Testis (tissue), 3 donors: ENCODE results near the gene COQ3. TPM values are rescaled to one million over a fixed set of nuclear protein-coding genes. Genes with fewer than 3 reads are reported as not detected.

Experiments used
- DNase-seq: peaks from one replicate; pipeline ENCODE4 v3.0.0-alpha.2; 2019
- H3K27ac ChIP-seq, 2 donors: fragments of 200-600 bp; sonication (generic); one replicate each; pipeline ENCODE4 v1.5.1; 2019
- H3K27me3 ChIP-seq: fragments of 200-600 bp; sonication (generic); one replicate; pipeline ENCODE4 v1.5.1; 2019
- H3K36me3 ChIP-seq: fragments of 200-600 bp; sonication (generic); one replicate; pipeline ENCODE4 v1.5.1; 2017; ENCODE audit warnings: low read depth; ENCODE audit errors: missing control alignments
- H3K4me1 ChIP-seq: fragments of 200-600 bp; sonication (generic); one replicate; pipeline ENCODE4 v1.5.1; 2019
- H3K4me3 ChIP-seq, 2 donors: fragments of 200-600 bp; sonication (generic); one replicate each; pipeline ENCODE4 v1.5.1; 2017 to 2019
- H3K9me3 ChIP-seq: fragments of 200-600 bp; sonication (generic); one replicate; pipeline ENCODE4 v1.5.1; 2017
- POLR2A ChIP-seq: fragments of 450-650 bp; IDR thresholded peaks from one replicate; pipeline ENCODE4 v1.6.1; 2017; ENCODE audit warnings: antibody characterized with exemption, mild to moderate bottlenecking, moderate library complexity
- WGBS, 2 donors: methylation state at CpG; one replicate each; pipeline ENCODE4 v1.1.5; 2018; 5-methylcytosine and 5-hydroxymethylcytosine counted together
- intact Hi-C: fragments of 100-400 bp; cut with DNase I; formaldehyde crosslinking; loops from one replicate; pipeline ENCODE4 v1.15.1; 2023; ENCODE audit warnings: low total_unique reads
- polyA plus RNA-seq: library from polyadenylated mRNA; stranded (reverse); fragments of 350-450 nt; fragmentation: Illumina TruSeq; extraction: RNeasy Lipid Tissue Mini Kit (QIAGEN cat#74804); gene quantifications from one replicate; pipeline ENCODE4 v1.2.3, GENCODE V29; 2014; ENCODE audit warnings: low read depth, low replicate concordance; ENCODE audit not compliant: insufficient read depth
- total RNA-seq, 2 donors: library from RNA; depleted of rRNA; stranded (reverse); fragments of >200 nt; gene quantifications; one replicate each; pipeline ENCODE4 v1.2.3, GENCODE V29; 2016
- TF ChIP-seq, protein P1 (sequence below), 3 experiments: fragments of 450-650 bp in 2 of 3; fragments of 200-600 bp in 1 of 3; sonication (generic) in 1 of 3; IDR thresholded peaks; one replicate each; pipeline ENCODE4 v1.5.1; 2016 to 2019; ENCODE audit warnings: antibody characterized with exemption in 3 of 3, mild to moderate bottlenecking in 2 of 3, moderate library complexity in 1 of 3

The COQ3 gene
- total and polyA plus RNA-seq, 3 donors from 2014 or later = 2.3 to 4.8 (median 2.8) TPM

DNA sequence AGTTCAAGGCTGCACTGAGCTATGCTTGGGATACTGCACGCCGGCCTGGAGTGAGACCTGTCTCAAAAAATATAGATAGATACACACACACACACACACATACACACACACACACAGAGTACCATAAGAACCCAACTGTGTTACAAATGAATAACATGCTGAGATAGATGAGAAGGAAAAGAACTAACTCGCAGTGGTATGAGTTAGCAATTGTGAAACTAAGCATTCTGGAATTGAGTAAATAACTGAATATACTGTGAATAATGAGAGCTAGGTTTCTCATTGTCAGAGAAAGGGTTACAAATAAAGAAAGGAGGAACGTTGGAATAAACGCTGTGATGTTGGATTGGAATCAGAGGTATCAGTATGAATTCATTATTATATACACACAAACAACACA, 30.0 kb downstream of the COQ3 start:
- no peak overlapping the region for H3K4me3 ChIP-seq
- H3K27ac ChIP-seq = no peak overlapping the region
- no peak for TF ChIP-seq POLR2A
- TF ChIP-seq, protein P1, sequence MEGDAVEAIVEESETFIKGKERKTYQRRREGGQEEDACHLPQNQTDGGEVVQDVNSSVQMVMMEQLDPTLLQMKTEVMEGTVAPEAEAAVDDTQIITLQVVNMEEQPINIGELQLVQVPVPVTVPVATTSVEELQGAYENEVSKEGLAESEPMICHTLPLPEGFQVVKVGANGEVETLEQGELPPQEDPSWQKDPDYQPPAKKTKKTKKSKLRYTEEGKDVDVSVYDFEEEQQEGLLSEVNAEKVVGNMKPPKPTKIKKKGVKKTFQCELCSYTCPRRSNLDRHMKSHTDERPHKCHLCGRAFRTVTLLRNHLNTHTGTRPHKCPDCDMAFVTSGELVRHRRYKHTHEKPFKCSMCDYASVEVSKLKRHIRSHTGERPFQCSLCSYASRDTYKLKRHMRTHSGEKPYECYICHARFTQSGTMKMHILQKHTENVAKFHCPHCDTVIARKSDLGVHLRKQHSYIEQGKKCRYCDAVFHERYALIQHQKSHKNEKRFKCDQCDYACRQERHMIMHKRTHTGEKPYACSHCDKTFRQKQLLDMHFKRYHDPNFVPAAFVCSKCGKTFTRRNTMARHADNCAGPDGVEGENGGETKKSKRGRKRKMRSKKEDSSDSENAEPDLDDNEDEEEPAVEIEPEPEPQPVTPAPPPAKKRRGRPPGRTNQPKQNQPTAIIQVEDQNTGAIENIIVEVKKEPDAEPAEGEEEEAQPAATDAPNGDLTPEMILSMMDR (IDR thresholded peaks at IDR 0.05) = no peak
- H3K4me1 ChIP-seq = no peaks in the 10 kb centered on the region
- intact Hi-C loops = no loop called here
- no peaks in the 10 kb centered on the region for H3K27me3 ChIP-seq
- WGBS, 2 donors = 79 to 95% methylated on average over 5 of the region's 5 CpGs
- H3K9me3 ChIP-seq = no peaks in the 10 kb centered on the region
- no peaks in the 10 kb centered on the region for H3K36me3 ChIP-seq
- no peak for DNase-seq

- Histone ChIP-seq H3K36me3 (no peaks in the 10 kb centered on the region), H3K27ac (no peak overlapping the region), H3K9me3 (no peaks in the 10 kb centered on the region), H3K4me3 (no peak overlapping the region), H3K27me3 (no peaks in the 10 kb centered on the region), H3K4me1 (no peaks in the 10 kb centered on the region)
- intact Hi-C loops = no loop called here
- DNase-seq = no peak
- WGBS, 2 donors = 86 to 100% methylated on average over 1 of the region's 1 CpG
- TF ChIP-seq, protein P1 (IDR thresholded peaks at IDR 0.05) = no peak
- TF ChIP-seq POLR2A = no peak
These were observed 31.2 kb downstream of the COQ3 start for GRCh38 chr6:99362678-99363268.

DNA sequence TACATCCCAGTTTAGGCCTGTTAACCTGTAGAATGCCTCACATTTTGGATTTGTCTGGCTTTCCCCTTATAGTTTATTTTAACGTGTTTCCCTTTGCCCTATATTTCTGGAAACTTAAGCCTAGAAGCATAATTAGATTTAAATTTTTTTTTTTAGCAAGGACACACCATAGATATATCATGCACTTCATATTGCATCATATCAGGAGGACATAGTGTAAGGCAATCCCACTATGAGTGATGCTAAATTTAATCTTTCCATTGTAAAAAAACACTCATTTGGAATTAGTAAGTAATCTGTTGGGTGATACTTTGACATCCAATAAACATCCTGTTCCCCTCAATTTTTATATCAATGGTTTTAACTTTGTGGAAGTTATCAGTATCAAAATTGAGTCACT, 34.2 kb downstream of the COQ3 start:
- intact Hi-C loops = no loop called here
- WGBS, 2 donors = 73 to 76% methylated on average over 1 of the region's 1 CpG
- TF ChIP-seq, protein P1 (IDR thresholded peaks at IDR 0.05) = no peak
- TF ChIP-seq POLR2A = no peak
- Histone ChIP-seq H3K27me3 (no peaks in the 10 kb centered on the region), H3K4me3 (no peak overlapping the region), H3K36me3 (no peaks in the 10 kb centered on the region), H3K27ac (no peak overlapping the region), H3K9me3 (no peaks in the 10 kb centered on the region), H3K4me1 (no peaks in the 10 kb centered on the region)
- DNase-seq = no peak

DNA sequence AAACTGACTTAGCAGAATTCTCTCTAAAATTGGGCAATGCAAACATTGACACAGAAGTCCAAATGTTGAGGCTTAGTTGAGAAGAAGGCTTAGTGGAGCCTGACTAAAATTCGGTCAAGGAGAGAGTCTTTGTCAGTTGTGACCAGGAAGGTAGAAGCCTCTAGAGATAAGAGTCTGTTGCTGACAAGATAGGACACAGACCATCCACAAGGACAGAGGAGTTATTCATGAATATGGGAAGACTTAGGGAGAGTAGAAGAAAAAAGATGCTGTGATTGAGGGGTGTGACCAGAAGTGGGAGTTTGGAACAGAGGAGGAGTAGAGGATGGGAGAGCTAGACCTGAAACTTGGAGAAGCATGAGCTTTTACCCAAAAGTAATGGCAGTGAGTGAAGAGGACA, 37.4 kb downstream of the COQ3 start:
- H3K36me3 ChIP-seq = no peaks in the 10 kb centered on the region
- H3K9me3 ChIP-seq = no peaks in the 10 kb centered on the region
- intact Hi-C loops = no loop called here
- no peak for DNase-seq
- TF ChIP-seq, protein P1 (IDR thresholded peaks at IDR 0.05) = no peak
- TF ChIP-seq POLR2A = no peak
- no peaks in the 10 kb centered on the region for H3K4me1 ChIP-seq
- H3K27me3 ChIP-seq = no peaks in the 10 kb centered on the region
- no peak overlapping the region for H3K4me3 ChIP-seq
- H3K27ac ChIP-seq = no peak overlapping the region
- WGBS, 2 donors = 75 to 88% methylated on average over 1 of the region's 1 CpG

- Histone ChIP-seq H3K36me3 (no peaks in the 10 kb centered on the region), H3K9me3 (no peaks in the 10 kb centered on the region), H3K27me3 (no peaks in the 10 kb centered on the region), H3K4me1 (no peaks in the 10 kb centered on the region), H3K27ac (no peak overlapping the region), H3K4me3 (no peak overlapping the region)
- 67 to 85% methylated on average over 4 of the region's 4 CpGs for WGBS, 2 donors
- intact Hi-C loops = no loop called here
- DNase-seq = no peak
- no peak for TF ChIP-seq POLR2A
- TF ChIP-seq, protein P1 (IDR thresholded peaks at IDR 0.05) = no peak
These were observed 39.0 kb downstream of the COQ3 start for GRCh38 chr6:99354983-99355382.
